Lower lobe of right lung (tissue), 2 donors: Measurements from ENCODE around the gene LRP1B. TPM values are rescaled to one million over a fixed set of nuclear protein-coding genes. Genes with fewer than 3 reads are reported as not detected.

ENCODE experiments used
- ATAC-seq, 2 donors: fragments of 200-7000 bp; cut with Tn5 transposase; one replicate each; pipeline ENCODE4 v1.9.1; 2020 to 2022; ENCODE audit warnings: mild to moderate bottlenecking in 2 of 2, moderate library complexity in 2 of 2
- DNase-seq: peaks from one replicate; pipeline ENCODE4 v3.0.0-alpha.2; 2020
- H3K27ac ChIP-seq: fragments of 200-600 bp; one replicate; pipeline ENCODE4 v1.8.0; 2022
- H3K27me3 ChIP-seq: fragments of 200-600 bp; one replicate; pipeline ENCODE4 v1.8.0; 2022; ENCODE audit warnings: low read depth
- H3K36me3 ChIP-seq: fragments of 200-600 bp; one replicate; pipeline ENCODE4 v1.8.0; 2022; ENCODE audit warnings: mild to moderate bottlenecking
- H3K4me1 ChIP-seq: fragments of 200-600 bp; one replicate; pipeline ENCODE4 v1.8.0; 2022
- H3K4me3 ChIP-seq: fragments of 200-600 bp; one replicate; pipeline ENCODE4 v1.8.0; 2022; ENCODE audit warnings: mild to moderate bottlenecking
- H3K9me3 ChIP-seq: fragments of 200-600 bp; one replicate; pipeline ENCODE4 v1.8.0; 2022
- intact Hi-C: fragments of 100-400 bp; cut with DNase I; formaldehyde crosslinking; loops from one replicate; pipeline ENCODE4 v1.11.0; 2022
- total RNA-seq: library from RNA; stranded (reverse); fragmentation: NEBNext Ultra II Directional; extraction: Animal tissue kit (Norgen Biotek cat#: 25700); gene quantifications from one replicate; pipeline ENCODE4 v1.2.1, GENCODE V29; 2021
- TF ChIP-seq, protein P1 (sequence below): fragments of 200-600 bp; IDR thresholded peaks from one replicate; pipeline ENCODE4 v1.8.0; 2022; ENCODE audit warnings: antibody characterized with exemption, mild to moderate bottlenecking
- donor health status: DM: no; HTN: yes; CAD: no; lungs with severe emphysema.

LRP1B gene
- total RNA-seq, 1 donor from 2014 or later, result 0.09 TPM

DNA sequence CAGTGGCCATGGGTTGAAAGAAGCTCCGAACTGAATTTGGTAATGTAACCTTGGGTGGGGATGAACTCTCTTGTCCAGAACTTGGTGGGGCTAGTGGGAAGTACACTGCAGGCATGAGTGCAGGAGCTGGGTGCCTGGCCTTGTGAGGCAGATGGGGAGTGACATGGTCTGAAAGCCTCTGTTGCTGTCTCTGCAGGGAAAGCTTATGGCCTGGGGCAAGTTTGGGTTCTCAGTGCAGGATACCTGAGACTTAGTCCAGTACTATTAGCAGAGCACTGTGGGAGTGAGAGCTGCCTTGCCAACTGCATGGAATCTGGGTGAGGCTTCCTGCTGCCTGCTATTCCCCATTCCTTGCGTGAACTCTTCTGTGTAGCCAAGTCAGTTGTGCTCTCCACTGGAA lies 1729.8 kb downstream of the LRP1B start:
- DNase-seq, result no peak
- TF ChIP-seq, protein P1, sequence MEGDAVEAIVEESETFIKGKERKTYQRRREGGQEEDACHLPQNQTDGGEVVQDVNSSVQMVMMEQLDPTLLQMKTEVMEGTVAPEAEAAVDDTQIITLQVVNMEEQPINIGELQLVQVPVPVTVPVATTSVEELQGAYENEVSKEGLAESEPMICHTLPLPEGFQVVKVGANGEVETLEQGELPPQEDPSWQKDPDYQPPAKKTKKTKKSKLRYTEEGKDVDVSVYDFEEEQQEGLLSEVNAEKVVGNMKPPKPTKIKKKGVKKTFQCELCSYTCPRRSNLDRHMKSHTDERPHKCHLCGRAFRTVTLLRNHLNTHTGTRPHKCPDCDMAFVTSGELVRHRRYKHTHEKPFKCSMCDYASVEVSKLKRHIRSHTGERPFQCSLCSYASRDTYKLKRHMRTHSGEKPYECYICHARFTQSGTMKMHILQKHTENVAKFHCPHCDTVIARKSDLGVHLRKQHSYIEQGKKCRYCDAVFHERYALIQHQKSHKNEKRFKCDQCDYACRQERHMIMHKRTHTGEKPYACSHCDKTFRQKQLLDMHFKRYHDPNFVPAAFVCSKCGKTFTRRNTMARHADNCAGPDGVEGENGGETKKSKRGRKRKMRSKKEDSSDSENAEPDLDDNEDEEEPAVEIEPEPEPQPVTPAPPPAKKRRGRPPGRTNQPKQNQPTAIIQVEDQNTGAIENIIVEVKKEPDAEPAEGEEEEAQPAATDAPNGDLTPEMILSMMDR, result no peak
- no peaks in the 10 kb centered on the region for H3K36me3 ChIP-seq
- H3K4me1 ChIP-seq, result no peaks in the 10 kb centered on the region
- H3K9me3 ChIP-seq, result peaks cover 9% of the 10 kb centered on the region
- no peaks in the 10 kb centered on the region for H3K27me3 ChIP-seq
- no peak overlapping the region for H3K4me3 ChIP-seq
- H3K27ac ChIP-seq, result no peak overlapping the region
- no peak for ATAC-seq
- intact Hi-C loops, result no loop called here

- no peak for DNase-seq
- intact Hi-C loops, result no loop called here
- TF ChIP-seq, protein P1, result no peak
- Histone ChIP-seq H3K36me3 (no peaks in the 10 kb centered on the region), H3K27me3 (no peaks in the 10 kb centered on the region), H3K9me3 (no peaks in the 10 kb centered on the region), H3K4me3 (no peak overlapping the region), H3K4me1 (no peaks in the 10 kb centered on the region), H3K27ac (no peak overlapping the region)
- no peak for ATAC-seq
These were observed 1738.0 kb downstream of the LRP1B start for GRCh38 chr2:140392824-140393223.

DNA sequence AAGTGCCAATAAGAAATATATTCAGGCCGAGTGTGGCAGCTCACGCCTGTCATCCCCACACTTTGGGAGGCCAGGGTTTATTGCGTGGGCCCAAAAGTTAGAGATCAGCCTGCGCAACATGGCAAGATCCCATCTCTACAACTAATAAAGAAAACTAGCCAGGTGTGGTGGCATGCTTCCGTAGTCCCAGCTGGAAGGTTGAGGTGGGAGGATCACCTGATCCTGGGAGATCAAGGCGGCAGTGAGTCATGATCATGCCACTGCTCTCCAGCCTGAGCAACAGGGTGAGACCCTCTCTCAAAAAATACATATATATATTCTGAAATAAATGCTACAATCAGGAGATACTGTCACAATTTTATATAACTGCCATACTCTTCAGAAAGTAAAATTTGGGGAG lies 1745.9 kb downstream of the LRP1B start:
- H3K9me3 ChIP-seq, result no peaks in the 10 kb centered on the region
- no peak for DNase-seq
- no peak overlapping the region for H3K4me3 ChIP-seq

DNA sequence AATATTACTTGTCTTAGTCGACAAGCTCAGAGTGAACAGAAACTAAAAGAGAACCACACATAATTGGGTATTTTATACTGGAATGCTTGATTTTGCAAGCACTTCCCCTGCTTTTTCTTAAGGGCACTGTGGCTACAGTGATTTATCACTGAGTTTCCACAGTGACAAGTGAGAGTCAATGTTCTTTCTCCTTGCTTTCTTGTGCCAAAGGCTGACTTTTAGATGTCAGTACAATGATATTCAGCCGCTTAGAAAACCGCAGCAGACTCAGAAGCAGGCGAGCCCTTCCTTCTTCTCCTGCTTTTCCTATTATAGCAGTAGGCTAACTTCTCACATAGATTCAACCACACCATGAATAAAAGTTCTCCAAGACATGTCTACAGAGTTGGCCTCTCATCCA lies 1747.0 kb downstream of the LRP1B start:
- Histone ChIP-seq H3K4me3 (no peak overlapping the region), H3K36me3 (no peaks in the 10 kb centered on the region), H3K4me1 (no peaks in the 10 kb centered on the region), H3K9me3 (no peaks in the 10 kb centered on the region), H3K27ac (no peak overlapping the region), H3K27me3 (no peaks in the 10 kb centered on the region)
- TF ChIP-seq, protein P1, result no peak
- ATAC-seq (no peak), DNase-seq (no peak)
- intact Hi-C loops, result no loop called here

More for the DNA sequence above, 1745.9 kb downstream of the LRP1B start:
- no peak for ATAC-seq
- TF ChIP-seq, protein P1, result no peak
- Histone ChIP-seq H3K27me3 (no peaks in the 10 kb centered on the region), H3K36me3 (no peaks in the 10 kb centered on the region), H3K4me1 (no peaks in the 10 kb centered on the region), H3K27ac (no peak overlapping the region)
- intact Hi-C loops, result no loop called here

- intact Hi-C loops, result no loop called here
- DNase-seq (no peak), ATAC-seq (no peak)
- H3K4me1 ChIP-seq, result no peaks in the 10 kb centered on the region
- H3K36me3 ChIP-seq, result no peaks in the 10 kb centered on the region
- H3K9me3 ChIP-seq, result no peaks in the 10 kb centered on the region
- no peak overlapping the region for H3K4me3 ChIP-seq
- TF ChIP-seq, protein P1, result no peak
- H3K27me3 ChIP-seq, result no peaks in the 10 kb centered on the region
- no peak overlapping the region for H3K27ac ChIP-seq
These were observed 1754.1 kb downstream of the LRP1B start for GRCh38 chr2:140376686-140377085.

DNA sequence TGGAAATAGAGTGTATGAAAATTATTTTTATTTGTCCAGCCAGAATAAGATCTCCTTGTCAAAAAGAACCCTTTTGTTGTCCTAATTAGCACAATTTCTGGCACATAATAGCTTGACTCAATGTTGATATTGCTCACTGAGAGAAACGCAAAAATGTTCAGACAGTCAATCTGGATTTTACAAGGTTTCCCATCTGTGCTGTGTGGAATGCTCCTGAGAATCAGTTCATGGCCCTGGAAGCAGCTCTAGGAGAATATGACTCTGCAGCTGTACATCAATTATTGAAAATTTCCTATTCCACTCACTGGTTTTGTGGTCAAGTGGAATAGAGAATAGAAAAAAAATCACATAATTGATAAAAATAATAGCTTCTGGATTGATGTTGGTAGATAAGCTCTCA lies 1767.7 kb downstream of the LRP1B start:
- no peak overlapping the region for H3K4me3 ChIP-seq
- intact Hi-C loops, result no loop called here
- TF ChIP-seq, protein P1, result no peak
- H3K4me1 ChIP-seq, result no peaks in the 10 kb centered on the region
- no peaks in the 10 kb centered on the region for H3K27me3 ChIP-seq
- ATAC-seq, result no peak
- H3K27ac ChIP-seq, result no peak overlapping the region
- no peaks in the 10 kb centered on the region for H3K9me3 ChIP-seq
- no peaks in the 10 kb centered on the region for H3K36me3 ChIP-seq
- no peak for DNase-seq
